Left forelimb (tissue), 1 donor: Measurements from ENCODE around the gene MTRFR.

Experiments
- DNase-seq: peaks from one replicate; pipeline ENCODE4 v3.0.0-alpha.2; 2018; ENCODE audit warnings: low spot score

Gene MTRFR

DNA sequence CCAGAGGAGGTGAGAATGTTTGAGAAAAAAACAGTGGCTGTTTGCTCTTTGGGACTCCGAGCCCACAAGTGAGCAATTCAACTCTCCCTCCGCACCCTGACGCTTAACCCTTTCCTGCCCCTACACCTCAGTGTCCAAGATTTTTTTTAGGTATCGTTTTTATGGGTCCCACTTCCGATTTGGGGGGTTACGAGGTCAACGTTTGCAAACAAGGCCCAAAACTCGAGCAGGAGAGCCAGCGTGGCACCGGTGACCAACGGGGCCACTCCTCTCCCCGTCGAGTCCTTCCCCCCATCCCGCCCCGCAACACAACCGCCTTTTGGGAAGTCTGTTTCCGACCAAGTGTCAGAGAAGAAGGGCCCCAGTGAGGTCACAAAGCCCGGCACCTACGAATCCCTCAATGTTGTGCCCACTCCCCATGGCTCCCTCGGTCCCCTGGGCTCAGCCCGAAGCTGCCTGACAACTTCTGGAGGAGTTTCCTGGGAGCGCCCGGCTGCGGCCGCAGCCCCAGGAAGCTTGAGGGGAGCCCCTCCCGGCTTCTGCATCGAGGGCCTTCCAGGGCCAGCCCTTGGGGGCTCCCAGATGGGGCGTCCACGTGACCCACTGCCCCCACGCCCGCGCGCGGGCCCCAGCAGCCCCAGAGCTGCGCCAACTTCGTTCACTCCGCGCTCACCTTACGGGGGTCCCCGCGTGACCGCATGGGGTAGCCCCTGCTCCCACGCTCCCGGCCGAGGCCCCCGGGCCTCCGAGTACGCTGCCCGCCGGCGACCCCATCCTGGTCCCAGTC, 37.2 kb downstream of the MTRFR start:
- no peak for DNase-seq

DNA sequence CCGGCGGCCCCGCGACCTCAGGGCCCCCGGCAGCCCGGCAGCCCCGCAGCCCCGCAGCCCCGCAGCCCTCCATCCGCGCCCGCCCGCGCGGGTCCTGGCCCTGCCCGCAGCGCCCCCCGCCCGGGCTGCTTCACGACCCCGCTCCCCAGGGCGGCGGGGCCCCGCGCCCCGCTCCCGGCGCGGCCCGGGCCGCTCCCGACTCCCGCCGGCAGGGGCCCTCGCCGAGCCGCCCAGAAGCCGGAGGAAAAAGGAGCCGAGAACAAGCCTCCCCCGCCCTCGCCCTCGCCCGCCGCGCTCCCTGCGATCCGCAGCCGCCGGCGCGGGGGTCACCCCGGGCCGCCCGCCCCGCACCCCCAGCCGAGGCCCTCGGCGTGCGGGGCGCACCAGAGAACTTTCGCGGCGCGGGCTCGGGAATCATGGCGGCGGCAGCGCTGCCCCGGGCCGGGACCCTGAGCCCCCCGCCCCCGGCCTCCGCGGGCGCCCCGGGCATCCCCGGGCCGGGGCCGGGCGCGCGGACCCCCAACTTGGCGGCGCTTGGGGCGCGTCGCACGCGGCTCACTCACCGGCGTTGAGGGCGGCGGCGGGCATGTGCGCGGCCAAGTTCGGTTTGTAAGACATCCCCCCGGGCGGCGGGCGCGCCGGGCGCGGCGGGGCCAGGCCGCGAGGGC, 37.9 kb downstream of the MTRFR start:
- peak; percentile 78 for DNase-seq

DNA sequence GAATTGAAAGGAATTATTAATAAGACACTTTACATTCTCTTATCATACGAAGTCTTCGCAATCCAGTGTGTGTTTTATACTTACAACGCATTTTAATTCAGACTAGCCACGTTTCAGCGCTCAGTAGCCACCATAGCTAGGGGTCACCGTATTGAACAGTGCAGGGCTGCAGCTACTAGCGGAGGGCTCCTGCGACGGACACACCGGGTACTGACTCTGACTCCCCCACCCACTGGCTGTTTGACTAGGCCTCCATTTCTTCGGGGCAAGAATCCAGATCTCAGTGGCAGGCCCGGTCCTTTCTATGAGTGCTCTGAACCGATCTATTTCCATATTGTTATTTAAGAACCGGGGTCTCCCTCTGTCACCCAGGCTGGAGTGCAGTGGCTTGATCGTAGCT, 39.9 kb downstream of the MTRFR start:
- DNase-seq: no peak

DNA sequence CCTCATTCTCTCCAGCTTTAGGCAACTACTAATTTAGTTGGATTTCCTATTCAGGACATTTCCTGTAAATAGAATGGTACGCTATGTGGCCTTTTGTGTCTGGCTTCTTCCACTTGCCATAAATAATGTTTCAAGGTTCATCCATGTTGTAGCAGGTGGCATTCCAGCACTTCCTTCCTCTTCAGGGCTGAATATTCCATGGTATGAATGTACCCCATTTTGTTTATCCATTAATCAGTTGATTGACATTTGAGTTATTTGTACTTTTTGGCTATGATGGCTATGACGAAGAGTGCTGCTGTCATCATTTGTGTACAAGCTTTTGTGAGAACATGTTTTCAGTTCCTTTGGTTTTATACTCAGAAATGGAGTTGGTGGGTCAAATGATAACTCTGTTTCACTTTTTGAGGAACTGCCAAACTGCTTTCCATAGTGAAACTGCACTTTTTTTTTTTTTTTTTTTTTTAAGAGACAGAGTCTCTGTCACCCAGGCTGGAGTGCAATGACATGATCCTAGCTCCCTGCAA, 44.9 kb downstream of the MTRFR start:
- DNase-seq: no peak

DNA sequence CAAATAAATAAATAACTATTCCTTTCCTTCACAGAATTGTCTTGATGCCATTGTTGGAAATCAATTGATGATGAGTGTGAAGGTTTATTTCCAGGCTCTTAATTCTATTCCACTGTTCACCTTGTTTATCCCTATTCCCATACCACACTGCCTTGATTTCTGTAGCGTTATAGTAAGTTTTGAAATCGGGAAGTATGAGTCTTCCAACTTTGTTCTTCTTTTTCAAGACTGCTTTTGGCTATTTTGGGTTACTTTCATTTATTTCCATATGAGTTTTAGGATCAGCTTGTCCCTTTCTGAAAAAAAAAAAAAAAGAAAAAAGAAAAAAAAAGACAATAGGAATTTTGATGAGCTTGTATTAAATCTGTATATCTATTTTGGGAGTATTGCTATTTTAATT, 47.7 kb downstream of the MTRFR start:
- DNase-seq: no peak

DNA sequence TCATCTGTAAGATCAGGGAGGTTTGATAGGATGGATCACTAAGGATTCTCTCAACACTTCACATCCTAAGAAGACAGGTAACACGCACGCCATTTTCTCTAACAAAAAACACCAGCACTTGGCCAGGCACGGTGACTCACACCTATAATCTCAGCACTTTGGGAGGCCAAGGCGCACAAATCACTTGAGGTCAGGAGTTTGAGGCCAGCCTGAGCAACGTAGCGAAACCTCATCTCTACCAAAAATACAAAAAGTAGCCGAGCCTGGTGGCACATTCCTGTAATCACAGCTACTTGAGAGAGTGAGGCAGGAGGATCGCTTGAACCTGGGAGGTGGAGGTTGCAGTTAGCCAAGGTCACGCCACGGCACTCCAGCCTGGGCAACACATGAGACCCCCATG, 48.9 kb downstream of the MTRFR start:
- no peak for DNase-seq

DNA sequence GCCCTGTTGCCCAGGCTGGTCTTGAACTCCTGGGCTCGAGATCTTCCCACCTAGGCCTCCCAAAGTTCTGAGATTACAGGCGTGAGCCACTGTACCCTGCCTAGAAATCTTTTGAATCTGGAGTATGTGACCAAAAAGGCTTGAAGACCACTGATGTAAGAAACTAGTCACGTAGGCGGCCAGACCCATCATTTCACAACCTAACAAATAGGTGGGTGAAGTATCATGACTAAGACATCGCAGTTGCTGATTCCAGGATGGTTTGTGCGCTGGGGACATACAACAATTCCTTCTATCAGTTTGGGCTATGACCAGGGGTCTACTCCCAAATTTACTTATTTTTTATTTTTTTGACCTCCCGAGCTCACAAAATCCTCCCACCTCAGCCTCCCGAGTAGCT, 50.2 kb downstream of the MTRFR start:
- no peak for DNase-seq

DNA sequence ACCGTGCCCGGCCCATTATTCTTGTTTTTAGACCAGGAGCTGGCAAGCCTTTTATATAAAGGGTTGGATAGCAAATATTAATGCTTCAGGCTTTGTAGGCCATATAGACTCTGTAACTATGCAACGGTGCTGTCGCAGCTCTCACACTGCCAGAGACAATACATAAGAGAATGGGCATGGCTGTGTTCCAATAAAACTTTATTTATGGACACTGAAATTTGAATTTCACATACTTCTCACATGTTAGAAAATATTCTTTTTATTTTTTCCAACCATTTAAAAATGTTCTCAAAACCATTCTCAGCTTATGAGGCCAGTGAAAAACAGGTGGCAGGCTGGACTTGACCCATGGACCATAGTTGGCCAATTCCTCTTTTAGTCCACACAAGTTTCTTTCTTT, 51.4 kb downstream of the MTRFR start:
- no peak for DNase-seq

DNA sequence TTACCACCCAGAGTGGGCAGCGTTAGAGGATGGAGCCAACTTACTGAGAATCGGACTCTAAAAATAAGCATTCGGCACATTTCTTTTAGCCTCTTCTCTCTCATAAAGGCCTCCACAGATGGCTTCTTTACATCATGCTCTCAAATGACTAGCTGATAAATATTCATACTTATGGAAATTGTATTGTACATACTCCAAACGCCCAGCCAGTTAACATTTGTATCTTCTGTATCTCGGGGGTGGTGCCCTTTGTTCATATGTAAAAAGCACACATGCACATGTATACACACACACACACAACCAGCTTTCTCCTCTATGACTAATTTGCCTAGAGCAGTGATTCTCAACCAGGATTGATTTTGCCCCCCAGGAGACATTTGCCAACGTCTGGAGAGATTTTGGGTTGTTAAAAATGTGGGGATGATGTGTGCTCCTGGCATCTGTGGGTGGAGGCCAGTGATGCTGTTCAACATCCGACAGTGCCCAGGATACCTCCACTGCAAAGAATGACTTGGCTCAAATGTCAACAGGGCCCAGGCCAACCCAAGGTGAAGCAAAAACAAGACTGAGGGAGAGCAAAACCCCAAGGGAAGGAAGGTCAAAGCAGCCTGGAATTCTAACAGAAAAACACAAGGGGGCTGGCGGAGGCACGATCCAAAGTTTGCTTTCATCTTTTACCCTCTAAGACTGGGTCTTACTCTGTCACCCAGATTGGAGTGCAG, 53.6 kb downstream of the MTRFR start:
- DNase-seq: no peak

DNA sequence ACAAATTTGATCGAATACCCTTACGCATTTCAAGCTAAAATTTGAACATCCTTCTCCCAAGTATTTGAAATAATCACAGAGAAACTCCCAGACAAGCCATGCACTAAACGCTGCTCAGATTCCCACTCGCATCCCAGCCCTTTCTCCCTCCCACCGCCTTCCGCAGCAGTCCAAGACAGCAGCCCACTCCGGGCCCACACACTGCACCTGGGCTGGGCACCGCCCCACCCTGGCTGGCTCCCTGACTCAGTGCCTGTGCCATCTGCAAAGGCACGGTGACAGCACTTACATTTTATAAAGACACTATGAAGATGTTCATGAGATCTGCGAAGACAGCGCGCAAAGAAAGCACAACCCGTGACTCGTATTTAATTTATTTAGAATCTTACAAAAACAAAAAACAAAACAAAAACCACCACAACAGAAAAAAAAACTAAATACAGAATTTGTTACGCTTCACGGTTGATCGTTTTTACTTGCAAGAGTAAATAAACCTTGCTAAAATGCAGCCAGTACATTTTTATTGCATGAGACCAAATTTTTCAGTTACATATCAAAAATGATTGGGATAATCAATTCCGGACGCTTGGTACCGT, 55.6 kb downstream of the MTRFR start:
- DNase-seq: no peak

DNA sequence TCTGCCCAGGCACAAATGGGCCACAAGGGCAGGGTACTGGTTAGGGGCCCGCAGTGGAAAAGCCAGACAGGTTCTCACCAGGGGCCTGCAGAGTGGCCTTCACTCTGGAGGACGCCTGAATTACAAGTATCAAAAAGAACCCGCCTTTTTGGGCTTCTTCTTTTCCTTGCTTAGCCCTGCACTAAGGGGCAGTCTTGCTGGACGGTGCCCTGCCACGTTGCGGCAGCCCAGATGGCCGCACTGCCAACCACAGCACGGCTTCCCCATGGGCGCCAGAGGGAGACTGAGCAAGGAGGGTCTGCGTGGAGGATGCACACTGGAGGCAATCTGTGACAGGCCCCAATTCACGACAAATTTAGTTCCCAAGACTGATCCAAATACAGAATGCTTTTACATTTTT, 56.7 kb downstream of the MTRFR start:
- no peak for DNase-seq

DNA sequence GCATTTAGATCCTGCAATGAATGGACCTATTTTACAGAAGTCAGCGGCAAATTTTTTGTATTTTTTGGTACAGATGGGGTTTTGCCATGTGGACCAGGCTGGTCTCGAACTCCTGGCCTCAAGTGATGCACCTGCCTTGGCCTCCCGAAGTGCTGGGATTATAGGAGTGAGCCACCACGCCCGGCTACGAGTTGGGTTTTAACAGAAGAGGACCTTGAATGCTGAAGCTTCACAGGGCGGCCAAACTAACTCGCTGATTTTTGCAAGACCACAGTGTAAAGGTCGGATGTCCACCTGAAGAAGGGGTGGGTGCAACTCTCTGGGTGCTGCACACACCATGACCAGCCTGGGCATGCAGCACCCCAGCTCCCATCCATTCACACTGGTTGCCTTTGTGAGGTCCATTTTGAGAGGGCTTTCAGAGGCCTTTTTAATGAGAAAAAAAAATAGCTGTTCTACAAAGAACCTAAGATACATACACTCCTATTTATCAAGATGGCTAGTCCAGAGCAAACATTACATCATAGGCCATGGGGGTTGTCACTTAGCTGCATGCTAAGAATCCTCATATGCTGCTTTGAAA, 60.0 kb downstream of the MTRFR start:
- DNase-seq: no peak

DNA sequence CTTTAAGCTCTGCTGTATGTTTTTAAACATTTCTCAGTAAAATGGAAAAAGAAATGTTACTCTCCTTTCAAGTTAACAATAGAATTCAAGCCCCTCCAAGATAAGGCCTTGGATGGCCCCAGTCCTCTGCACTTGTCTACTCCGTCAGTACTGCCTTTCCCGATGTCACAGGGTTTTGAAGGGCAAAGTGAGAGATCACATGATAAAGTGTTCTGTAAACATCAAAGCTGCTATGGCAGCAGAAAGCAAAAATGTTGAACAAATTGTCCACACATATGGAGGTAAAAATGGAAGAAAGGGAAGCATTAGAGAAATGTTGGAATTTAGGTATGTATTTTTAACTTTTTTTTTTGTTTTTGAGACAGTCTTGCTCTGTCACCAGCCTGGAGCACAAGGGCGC, 71.9 kb downstream of the MTRFR start:
- DNase-seq: no peak

DNA sequence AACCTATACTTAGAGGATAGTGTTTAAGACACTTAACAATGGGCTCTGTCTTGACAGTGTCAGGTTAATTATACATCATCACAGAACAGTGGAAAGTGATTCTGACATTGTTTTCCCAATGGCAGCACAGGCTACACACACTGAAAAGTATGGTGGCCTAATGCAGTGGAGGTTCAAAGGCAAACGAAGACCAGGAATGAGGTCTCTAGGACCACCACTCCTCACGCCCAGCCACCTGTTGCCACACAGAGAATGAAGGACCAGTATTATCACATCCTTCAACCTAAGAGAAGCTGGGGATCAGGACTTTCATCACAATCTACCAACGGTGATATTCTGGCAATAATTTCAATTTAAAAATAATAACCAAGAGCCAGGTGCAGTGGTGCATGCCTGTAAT, 73.0 kb downstream of the MTRFR start:
- no peak for DNase-seq
